Heart left ventricle (tissue), 13 donors: ENCODE data around the gene ADAM23.

Experiments used
- POLR2A ChIP-seq, 2 donors: fragments of 450-650 bp; IDR thresholded peaks; one replicate each; pipeline ENCODE4 v1.6.1; 2017; ENCODE audit warnings: antibody characterized with exemption in 2 of 2, mild to moderate bottlenecking in 2 of 2, moderate library complexity in 2 of 2
- TF ChIP-seq, protein P1 (sequence below), 12 donors: fragments of 200-600 bp; sonication (generic) in 4 of 12; IDR thresholded peaks; one replicate each; pipeline versions ENCODE4 v1.5.0 to v1.8.0; 2018 to 2022; ENCODE audit warnings: antibody characterized with exemption in 12 of 12, mild to moderate bottlenecking in 5 of 12
- donor health status: ischemic (EF 13 %, LVEDD 7.1; RV severe dilation, severe dysfunction).
- donor health status: DM: no; HTN: yes; CAD: no.
- donor health status: DM: no; HTN: no; CAD: no.
- donor health status: ischemic (EF 25% LVEDD 6.9; RV normal size, moderate dysfunction).
- donor health status: ischemic (EF 25% LVEDD 5.7; RV mildly dilated, moderate dysfunction).
- donor health status: ischemic (EF 35%, LVEDD 5.7; RV mildly dilated, moderate dysfunction).
- donor health status: nonischemic (EF 11% LVEDD 7.7; RV severe dilation, severe dysfunction).
- donor health status: DM: yes; HTN: yes; CAD: no.
- donor health status: PGD.
- donor health status: ischemic (EF 29% LVEDD 5.4; RV normal size, mild dysfunction).
- donor health status: nonischemic (EF 23%, LVEDD 6.1; RV moderate dilation, normal function).

DNA sequence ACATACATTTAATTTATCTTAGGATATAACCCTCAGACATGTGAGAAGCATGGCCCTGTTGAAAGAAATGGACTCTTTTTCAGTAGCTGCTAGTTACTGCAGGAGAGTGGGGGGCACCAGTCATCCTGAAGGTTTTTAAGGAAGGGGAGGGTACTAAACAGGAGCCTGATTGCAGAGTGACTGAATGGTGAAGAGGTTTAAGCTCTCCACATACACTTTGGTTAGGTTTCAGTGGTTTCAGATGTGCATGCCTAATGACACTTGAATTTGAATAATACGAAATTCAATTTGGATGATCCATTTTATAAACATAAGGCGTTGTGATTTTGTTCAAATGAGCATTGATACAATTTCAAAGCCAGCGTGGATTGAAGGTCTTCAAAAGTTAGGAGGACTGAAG lies 188.0 kb downstream of the ADAM23 start:
- TF ChIP-seq POLR2A (IDR thresholded peaks at IDR 0.05) = no peak
- TF ChIP-seq, protein P1, sequence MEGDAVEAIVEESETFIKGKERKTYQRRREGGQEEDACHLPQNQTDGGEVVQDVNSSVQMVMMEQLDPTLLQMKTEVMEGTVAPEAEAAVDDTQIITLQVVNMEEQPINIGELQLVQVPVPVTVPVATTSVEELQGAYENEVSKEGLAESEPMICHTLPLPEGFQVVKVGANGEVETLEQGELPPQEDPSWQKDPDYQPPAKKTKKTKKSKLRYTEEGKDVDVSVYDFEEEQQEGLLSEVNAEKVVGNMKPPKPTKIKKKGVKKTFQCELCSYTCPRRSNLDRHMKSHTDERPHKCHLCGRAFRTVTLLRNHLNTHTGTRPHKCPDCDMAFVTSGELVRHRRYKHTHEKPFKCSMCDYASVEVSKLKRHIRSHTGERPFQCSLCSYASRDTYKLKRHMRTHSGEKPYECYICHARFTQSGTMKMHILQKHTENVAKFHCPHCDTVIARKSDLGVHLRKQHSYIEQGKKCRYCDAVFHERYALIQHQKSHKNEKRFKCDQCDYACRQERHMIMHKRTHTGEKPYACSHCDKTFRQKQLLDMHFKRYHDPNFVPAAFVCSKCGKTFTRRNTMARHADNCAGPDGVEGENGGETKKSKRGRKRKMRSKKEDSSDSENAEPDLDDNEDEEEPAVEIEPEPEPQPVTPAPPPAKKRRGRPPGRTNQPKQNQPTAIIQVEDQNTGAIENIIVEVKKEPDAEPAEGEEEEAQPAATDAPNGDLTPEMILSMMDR (IDR thresholded peaks at IDR 0.05) = no peak
